Activated naive CD4-positive, alpha-beta T cell (primary cell): ENCODE data around the gene SHROOM3.

Source experiments
- DNase-seq, 4 experiments: peaks; one replicate each; lab custom pipeline; 2025; lab: John Stamatoyannopoulos, UW

Gene SHROOM3

DNA sequence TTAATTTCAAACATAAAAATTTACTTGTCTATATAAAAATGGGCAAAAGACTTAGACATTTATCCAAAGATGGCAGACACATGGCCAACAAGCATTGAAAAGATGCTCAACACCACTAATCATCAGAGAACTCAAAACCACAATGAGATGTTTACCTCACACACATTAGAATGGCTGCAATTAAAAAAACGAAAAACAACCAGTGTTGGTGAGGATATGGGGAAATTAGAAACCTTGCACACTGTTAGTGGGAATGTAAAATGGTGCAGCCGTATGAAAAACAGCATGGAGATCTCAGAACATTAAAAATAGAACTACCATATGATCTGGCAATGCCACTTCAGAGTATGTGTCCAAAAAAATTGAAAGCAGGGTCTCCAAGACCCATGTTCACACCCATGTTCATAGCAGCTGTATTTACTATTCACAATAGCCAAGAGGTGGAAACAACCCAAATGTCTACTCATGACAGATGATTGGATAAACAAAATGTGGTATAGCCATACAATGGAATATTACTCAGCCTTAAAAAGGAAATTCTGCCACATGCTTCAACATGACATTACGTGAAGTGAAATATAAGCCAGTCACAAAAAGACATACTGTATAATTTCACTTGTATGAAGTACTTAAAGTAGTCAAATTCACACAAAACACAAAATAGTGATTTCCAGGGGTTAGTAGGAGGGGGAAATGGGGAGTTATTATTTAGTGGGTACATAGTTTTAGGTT, 316.7 kb downstream of the SHROOM3 start:
- no peak for DNase-seq

DNA sequence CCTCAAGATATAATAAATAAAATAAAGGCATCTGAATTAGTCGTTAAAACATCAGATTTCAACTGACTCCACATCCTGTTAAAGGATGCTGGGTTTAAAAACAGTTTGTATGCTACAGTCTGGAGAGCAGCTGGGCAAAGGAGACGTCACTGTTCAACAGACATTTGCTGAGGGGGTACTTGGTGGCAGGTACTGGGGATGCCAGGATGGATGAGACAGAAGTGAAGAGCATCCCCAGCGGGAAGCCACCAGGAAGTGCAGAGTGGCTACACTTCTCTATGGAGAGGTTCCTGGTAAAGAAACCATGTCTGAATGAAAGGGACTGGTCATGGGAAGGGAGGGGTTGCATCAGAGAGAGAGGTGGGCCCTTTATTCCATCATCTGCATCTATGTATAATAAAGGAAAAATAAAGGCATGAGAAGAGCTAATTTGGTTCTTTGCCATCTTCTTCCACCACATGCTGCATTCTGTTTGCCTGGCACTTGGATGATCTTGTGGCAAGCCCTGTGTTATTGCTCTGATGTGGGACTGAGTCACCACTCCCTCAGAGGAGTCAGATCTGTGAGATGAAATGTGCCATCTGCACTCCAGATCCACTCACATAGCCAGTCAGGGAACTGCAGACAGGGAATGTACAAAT, 318.0 kb downstream of the SHROOM3 start:
- DNase-seq: no peak

DNA sequence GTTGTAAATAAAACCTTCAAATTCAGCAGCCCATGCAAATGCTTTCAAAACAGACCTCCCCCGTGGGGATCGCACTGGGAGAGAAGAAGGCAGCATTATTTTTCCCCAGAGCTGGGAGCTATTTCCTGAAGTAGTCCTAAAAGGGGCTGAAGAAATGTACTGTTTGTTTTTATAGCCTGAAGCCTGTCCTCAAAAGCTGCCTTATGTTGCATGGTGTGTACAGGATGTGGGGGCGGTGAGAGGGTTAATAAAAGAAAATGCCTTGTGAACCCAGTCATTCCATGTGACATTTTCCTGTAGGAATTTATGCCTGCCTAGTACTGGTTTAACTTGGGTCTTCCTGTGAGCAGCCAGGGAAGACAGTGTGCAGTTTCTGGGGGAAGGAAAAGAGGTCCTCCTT, 318.8 kb downstream of the SHROOM3 start:
- no peak for DNase-seq

DNA sequence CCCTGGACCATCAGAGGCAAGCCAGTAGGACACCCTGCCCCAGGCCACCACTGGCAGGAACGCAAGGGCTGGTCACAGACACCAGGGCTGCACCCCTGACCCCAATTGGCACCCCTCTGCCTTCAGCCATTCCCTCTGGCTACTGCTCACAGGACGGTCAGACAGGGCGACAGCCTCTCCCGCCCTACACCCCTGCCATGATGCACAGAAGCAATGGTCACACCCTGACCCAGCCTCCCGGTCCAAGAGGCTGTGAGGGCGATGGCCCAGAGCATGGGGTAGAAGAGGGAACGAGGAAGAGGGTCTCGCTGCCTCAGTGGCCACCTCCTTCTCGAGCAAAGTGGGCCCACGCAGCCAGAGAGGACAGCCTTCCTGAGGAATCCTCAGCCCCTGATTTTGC, 319.4 kb downstream of the SHROOM3 start:
- no peak for DNase-seq

DNA sequence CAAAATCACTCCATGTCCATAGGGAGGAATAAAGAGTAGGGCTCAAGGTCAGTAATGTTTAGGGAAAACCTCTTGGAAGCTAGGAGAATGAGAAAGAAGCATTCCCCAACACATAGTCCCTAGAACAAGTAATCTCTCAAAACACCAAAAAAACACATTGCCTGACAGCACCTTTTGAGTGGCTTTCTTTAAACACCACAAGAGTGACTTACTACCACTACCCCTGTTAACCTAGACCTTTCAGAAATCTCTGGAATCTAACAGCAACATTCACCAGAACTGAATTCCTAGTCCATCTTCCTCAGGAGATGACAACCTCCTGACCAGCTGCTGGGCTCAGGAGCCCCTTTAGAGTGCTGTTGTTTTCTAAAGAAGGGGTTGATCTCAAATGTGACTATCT, 320.7 kb downstream of the SHROOM3 start:
- DNase-seq: no peak

- DNase-seq: no peak
These were observed 321.4 kb downstream of the SHROOM3 start for GRCh38 chr4:76756416-76756815.

DNA sequence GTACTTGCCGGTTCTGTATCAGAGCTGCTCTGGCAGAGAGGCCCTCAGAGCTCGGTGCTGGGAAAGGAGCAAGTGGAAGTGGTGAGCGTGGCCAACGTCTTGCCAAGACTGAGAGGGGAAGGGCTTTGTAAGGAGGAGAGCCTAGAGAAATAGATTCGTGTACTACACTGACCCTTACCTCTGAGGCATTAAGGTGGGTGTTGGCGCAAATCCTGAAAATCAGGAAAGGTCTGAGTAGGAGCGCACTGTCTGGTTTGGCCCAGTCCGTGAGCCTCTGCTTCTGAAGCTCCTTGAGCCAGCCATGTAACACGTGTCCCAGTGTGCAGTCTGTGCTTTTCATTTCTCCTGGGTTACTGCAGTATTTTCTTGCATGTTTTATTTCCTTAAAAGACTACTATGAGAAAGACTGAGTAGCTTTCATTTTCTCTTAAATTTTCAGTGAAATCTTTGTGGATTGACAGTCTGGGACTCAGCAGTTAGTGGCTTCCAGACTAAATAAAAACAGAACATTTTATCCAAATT, 322.4 kb downstream of the SHROOM3 start:
- no peak for DNase-seq

- no peak for DNase-seq
These were observed 323.4 kb downstream of the SHROOM3 start for GRCh38 chr4:76758290-76758882.

DNA sequence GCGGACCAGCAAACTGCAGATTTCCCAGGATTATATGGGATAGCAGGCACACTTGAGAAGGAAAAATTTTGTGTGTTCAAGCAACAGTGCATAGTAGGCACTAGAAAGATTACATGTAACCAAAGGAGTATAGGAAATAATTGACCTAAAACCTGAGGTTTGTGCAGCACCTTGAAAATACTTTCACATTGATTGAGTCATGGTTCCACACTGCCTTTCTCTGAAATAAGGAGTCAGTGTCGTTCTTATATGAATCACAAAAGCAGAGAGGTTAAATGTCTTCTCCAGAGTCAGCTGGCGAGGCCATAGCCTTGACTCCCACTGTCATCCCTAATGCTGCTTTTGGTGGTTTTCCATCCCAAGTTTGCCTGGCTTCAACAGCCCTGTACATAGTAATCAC, 324.0 kb downstream of the SHROOM3 start:
- DNase-seq: no peak

- DNase-seq: no peak
These were observed 325.2 kb downstream of the SHROOM3 start for GRCh38 chr4:76760193-76760592.

DNA sequence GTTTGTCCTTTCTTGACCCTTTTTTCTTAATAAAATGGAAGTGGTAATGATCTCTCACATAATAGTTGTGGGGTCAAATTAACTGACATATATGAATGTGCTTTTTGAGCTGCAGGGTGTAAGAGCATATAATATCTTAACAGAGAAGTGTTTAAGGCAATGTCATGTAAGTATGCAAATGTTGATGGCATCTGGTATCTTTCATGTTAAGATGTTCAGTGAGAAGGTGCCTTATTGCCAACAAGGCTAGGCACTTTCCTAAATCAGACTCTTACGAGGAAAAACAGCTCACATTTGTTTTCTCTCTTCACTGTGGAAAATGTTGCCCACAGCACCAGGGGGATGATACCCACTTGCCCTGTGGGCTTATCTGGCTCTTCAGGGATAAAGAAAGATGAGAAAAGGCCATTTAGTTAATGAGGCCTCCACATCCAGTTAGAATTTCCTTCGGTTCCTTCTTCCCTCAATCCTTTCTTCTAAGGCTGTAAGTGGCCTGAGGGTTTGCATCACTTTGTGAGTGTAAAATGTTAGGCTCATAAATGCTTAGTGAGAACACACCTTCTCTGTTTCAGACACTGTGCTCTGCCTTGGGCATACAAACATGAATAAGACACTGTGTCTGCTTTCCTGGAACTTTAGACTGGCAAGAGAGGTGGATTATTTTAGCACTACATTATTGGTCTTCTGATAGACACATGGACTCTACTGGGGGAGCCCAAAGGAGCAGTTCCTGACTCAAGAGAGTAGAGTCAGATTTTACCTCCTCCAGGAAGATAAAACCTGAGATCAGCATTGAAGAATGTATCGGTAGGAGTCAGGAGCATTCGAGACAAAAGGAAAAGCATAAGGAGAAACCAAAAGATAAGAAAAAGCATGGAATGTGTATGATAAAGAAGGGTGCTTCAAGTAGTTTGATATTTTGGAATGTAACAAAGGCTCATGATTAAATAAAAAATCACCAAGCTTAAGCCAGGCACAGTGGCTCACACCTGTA, 327.4 kb downstream of the SHROOM3 start:
- no peak for DNase-seq

DNA sequence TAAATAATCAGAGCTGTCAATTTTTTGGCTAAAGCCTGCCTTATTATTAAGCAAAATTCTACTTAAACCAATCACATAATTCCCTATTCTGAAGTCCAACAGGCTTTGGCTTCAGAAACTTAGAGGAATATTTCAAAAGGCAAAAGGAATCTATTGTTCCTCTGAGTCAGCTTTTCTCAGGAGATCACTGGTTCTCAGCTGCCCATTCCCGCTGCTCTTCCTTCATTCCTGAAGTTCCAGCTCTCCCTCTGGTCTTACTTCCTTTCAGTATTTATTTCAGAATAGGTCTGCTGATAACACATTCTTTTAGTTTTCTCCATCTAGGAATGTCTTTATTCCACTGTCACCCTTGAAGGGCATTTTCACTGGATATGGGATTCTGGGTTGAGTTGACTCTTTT, 329.2 kb downstream of the SHROOM3 start:
- no peak for DNase-seq

- no peak for DNase-seq
These were observed 330.6 kb downstream of the SHROOM3 start for GRCh38 chr4:76765473-76766183.

GRCh38 chr4:76767983-76768382, 333.0 kb downstream of the SHROOM3 start:
- no peak for DNase-seq

DNA sequence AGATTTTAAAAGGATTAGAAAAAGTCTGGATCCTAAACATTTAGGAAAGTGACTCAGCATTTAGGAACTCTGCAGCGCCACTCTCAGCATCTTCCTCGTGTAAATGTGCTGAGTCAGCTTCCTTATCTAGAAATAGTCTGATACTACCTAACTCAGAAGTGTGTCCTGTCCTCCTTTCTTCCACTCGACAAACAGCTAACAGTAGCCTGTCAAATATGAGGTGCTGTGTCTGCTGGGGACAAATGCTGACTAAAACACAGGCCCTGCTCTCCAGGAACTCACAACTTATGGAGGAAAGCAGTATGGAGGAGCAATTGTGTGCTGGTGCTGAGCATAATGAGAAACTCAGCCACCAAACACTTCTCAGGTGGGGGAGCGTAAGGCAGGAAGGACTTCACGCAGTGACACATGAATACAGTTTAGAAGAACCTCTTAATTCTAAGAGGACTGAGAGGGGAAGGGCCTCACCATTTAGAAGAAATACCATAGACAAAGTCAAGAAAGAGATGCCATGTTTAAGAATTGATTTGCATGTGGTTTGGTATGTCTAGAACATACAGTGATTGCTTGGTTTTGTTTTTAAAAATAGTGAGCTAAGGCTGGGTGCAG, 337.6 kb downstream of the SHROOM3 start:
- DNase-seq: no peak

DNA sequence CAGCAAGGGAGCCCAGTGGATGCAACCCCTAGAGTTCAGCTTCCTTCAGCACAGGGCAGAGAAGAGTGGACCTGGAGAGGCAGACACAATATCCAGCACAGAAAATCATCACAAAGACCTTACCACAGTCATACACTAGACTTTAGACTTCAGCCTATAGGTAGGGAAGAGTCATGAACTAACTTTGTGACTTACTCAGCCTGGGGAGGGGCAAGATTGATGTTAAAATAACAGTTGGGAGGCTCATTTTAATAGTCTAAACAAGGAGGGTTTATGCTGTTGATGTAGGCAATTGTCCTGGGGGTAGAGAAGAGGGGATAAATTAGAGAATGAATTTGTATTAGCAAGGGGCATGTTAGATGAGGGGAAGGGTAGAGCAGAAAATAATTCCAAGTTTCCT, 338.7 kb downstream of the SHROOM3 start:
- no peak for DNase-seq

GRCh38 chr4:76779740-76780459, 344.9 kb downstream of the SHROOM3 start:
- no peak for DNase-seq

GRCh38 chr4:76780781-76781697, 346.0 kb downstream of the SHROOM3 start:
- no peak for DNase-seq
